ENCODE results near the gene CCDC60. TPM values are rescaled to one million over a fixed set of nuclear protein-coding genes. Genes with fewer than 3 reads are reported as not detected.

The CCDC60 gene
- total RNA-seq, 1 experiment from 2014 or later = not detected

DNA sequence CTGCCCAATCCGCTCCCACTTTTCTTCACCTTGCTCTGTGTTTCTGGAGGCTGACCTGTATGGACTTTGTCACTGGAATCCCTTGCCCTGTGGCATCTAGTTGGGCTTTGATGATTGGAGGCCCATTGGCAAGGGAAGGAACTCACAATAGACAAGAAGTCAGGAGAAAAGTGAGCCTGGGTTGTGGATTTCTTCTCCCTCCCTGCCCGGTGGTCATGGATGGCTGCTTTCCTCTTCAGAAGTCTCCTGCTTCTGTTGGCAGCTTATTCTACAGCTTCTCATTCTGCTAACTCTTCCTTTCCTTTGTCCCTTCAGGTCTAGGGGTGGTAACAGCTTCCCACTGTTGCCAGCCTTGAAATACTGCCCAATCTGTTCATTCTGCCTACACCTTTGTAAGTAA lies 13.9 kb upstream of the CCDC60 start:
- Histone ChIP-seq H4K20me1 (ENCODE audit: insufficient read depth, low read depth, low read length) (no peaks in the 10 kb centered on the region), H3K36me3 (ENCODE audit: insufficient read depth, low read length) (no peaks in the 10 kb centered on the region), H3K27me3 (ENCODE audit: low read length) (no peaks in the 10 kb centered on the region), H3K4me3 (ENCODE audit: low read length) (no peak overlapping the region), H3K9me3 (ENCODE audit: low read length) (no peaks in the 10 kb centered on the region), H3K27ac (ENCODE audit: low read length) (no peak overlapping the region), H3K79me2 (ENCODE audit: low read length) (no peaks in the 10 kb centered on the region), H2AFZ (ENCODE audit: low read length) (no peak overlapping the region), H3K4me2 (ENCODE audit: low read depth, low read length, poor library complexity, severe bottlenecking) (no peak overlapping the region), H3K4me1 (ENCODE audit: low read length) (no peaks in the 10 kb centered on the region), H3K9ac (ENCODE audit: low read length) (no peak overlapping the region), H3K9me2 (replicated peaks; ENCODE audit: insufficient read depth, low read length) (no peaks in the 10 kb centered on the region)
- DNase-seq = no peak

DNA sequence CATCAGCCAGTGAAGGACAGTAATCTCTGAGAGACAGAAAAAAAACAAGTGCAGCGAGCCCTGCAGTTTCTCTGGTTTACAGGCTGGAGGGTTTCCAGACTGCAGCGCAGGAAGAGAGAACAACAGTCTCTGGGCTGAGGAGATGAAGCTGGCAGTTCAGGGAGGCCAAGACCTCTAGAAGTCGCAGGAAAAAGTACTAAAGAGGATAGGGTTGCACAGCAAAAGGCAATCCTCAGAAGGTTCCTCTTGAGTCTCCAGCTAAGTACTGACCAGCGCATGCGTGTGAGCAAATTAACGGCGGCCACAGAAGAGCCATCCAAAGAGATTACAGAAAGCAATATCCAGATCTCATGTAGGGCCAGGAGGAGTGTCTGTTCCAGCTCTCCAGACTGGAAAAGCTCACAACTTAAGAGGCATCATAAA lies 12.2 kb upstream of the CCDC60 start:
- H3K4me1 ChIP-seq (ENCODE audit: low read length) = no peaks in the 10 kb centered on the region
- H2AFZ ChIP-seq (ENCODE audit: low read length) = no peak overlapping the region
- no peak for DNase-seq
- no peaks in the 10 kb centered on the region for H3K27me3 ChIP-seq (ENCODE audit: low read length)
- H3K4me3 ChIP-seq (ENCODE audit: low read length) = no peak overlapping the region
- no peak overlapping the region for H3K9ac ChIP-seq (ENCODE audit: low read length)
- no peak overlapping the region for H3K27ac ChIP-seq (ENCODE audit: low read length)
- H3K36me3 ChIP-seq (ENCODE audit: insufficient read depth, low read length) = no peaks in the 10 kb centered on the region
- H4K20me1 ChIP-seq (ENCODE audit: insufficient read depth, low read depth, low read length) = no peaks in the 10 kb centered on the region
- H3K9me2 ChIP-seq (replicated peaks; ENCODE audit: insufficient read depth, low read length) = no peaks in the 10 kb centered on the region
- H3K79me2 ChIP-seq (ENCODE audit: low read length) = no peaks in the 10 kb centered on the region
- H3K9me3 ChIP-seq (ENCODE audit: low read length) = no peaks in the 10 kb centered on the region
- H3K4me2 ChIP-seq (ENCODE audit: low read depth, low read length, poor library complexity, severe bottlenecking) = no peak overlapping the region

DNA sequence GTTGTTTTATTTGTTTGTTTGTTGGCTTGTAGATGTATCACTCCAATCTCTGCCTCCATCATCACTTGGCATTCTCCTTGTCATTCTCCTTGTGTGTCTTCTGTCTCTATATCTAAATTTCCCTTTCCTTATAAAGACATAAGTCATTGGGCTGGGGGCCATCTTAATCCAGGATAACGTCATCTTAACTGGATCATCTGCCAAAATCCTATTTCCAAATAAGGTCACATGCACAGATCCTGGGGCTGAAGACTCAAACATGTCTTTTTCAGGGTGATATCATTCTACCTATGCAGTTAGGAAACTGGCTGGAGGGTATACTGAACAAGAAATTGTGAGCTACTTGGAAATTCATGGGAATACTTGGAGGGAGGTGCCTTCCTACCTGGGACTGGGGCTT lies 8.7 kb upstream of the CCDC60 start:
- no peaks in the 10 kb centered on the region for H3K79me2 ChIP-seq (ENCODE audit: low read length)
- H4K20me1 ChIP-seq (ENCODE audit: insufficient read depth, low read depth, low read length) = no peaks in the 10 kb centered on the region
- no peaks in the 10 kb centered on the region for H3K4me1 ChIP-seq (ENCODE audit: low read length)
- no peaks in the 10 kb centered on the region for H3K9me2 ChIP-seq (replicated peaks; ENCODE audit: insufficient read depth, low read length)
- no peaks in the 10 kb centered on the region for H3K9me3 ChIP-seq (ENCODE audit: low read length)
- no peak overlapping the region for H3K27ac ChIP-seq (ENCODE audit: low read length)
- no peak overlapping the region for H3K4me3 ChIP-seq (ENCODE audit: low read length)
- H3K27me3 ChIP-seq (ENCODE audit: low read length) = no peaks in the 10 kb centered on the region
- no peak for DNase-seq
- H3K36me3 ChIP-seq (ENCODE audit: insufficient read depth, low read length) = no peaks in the 10 kb centered on the region
- no peak overlapping the region for H3K4me2 ChIP-seq (ENCODE audit: low read depth, low read length, poor library complexity, severe bottlenecking)
- H2AFZ ChIP-seq (ENCODE audit: low read length) = no peak overlapping the region
- H3K9ac ChIP-seq (ENCODE audit: low read length) = no peak overlapping the region

DNA sequence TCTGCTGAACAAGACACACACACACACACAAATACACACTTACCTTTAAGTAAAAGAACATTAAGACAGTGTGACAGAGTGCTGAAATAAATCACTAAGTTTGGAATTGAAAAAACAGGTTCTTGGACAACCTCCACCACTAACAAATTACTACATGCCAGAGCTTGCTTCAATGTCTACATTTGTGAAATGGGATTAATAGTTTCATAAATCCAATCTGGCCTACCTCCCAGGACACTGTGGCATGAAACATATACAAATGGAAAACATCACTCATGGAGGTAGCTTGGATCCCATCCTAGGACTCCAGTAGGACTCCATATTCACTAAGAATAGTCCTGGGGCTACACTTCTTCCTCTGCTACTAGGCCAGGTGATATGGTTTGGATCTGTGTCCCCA lies 8.2 kb upstream of the CCDC60 start:
- no peak overlapping the region for H2AFZ ChIP-seq (ENCODE audit: low read length)
- no peaks in the 10 kb centered on the region for H3K4me1 ChIP-seq (ENCODE audit: low read length)
- H4K20me1 ChIP-seq (ENCODE audit: insufficient read depth, low read depth, low read length) = no peaks in the 10 kb centered on the region
- no peak overlapping the region for H3K27ac ChIP-seq (ENCODE audit: low read length)
- no peaks in the 10 kb centered on the region for H3K36me3 ChIP-seq (ENCODE audit: insufficient read depth, low read length)
- H3K9me3 ChIP-seq (ENCODE audit: low read length) = no peaks in the 10 kb centered on the region
- no peak overlapping the region for H3K9ac ChIP-seq (ENCODE audit: low read length)
- DNase-seq = no peak
- H3K4me2 ChIP-seq (ENCODE audit: low read depth, low read length, poor library complexity, severe bottlenecking) = no peak overlapping the region
- H3K9me2 ChIP-seq (replicated peaks; ENCODE audit: insufficient read depth, low read length) = no peaks in the 10 kb centered on the region
- H3K79me2 ChIP-seq (ENCODE audit: low read length) = no peaks in the 10 kb centered on the region
- H3K4me3 ChIP-seq (ENCODE audit: low read length) = no peak overlapping the region
- H3K27me3 ChIP-seq (ENCODE audit: low read length) = no peaks in the 10 kb centered on the region

DNA sequence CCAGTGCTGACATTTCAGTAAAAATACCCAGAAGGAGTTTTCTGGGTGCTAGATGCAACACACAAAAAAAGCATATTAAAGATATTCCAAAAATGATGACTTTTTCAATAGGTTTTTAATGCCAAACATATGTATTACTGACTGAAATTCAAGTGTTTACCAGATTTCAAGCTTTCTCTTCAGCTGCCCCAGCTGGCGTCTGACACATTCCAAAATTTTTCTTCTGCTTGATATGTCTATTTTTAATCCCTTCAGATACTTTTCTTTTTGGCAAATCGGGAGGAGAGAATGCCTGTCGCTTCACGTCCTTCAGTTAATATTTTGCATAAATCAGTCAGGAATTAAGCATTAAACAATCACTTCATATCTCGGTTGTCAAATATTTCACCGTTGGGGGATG lies 7.1 kb upstream of the CCDC60 start:
- DNase-seq = no peak
- Histone ChIP-seq H2AFZ (ENCODE audit: low read length) (no peak overlapping the region), H3K9ac (ENCODE audit: low read length) (no peak overlapping the region), H3K79me2 (ENCODE audit: low read length) (no peaks in the 10 kb centered on the region), H3K9me2 (replicated peaks; ENCODE audit: insufficient read depth, low read length) (no peaks in the 10 kb centered on the region), H3K36me3 (ENCODE audit: insufficient read depth, low read length) (no peaks in the 10 kb centered on the region), H3K27ac (ENCODE audit: low read length) (no peak overlapping the region), H3K4me1 (ENCODE audit: low read length) (no peaks in the 10 kb centered on the region), H3K4me2 (ENCODE audit: low read depth, low read length, poor library complexity, severe bottlenecking) (no peak overlapping the region), H3K9me3 (ENCODE audit: low read length) (no peaks in the 10 kb centered on the region), H3K27me3 (ENCODE audit: low read length) (no peaks in the 10 kb centered on the region), H4K20me1 (ENCODE audit: insufficient read depth, low read depth, low read length) (no peaks in the 10 kb centered on the region), H3K4me3 (ENCODE audit: low read length) (no peak overlapping the region)

DNA sequence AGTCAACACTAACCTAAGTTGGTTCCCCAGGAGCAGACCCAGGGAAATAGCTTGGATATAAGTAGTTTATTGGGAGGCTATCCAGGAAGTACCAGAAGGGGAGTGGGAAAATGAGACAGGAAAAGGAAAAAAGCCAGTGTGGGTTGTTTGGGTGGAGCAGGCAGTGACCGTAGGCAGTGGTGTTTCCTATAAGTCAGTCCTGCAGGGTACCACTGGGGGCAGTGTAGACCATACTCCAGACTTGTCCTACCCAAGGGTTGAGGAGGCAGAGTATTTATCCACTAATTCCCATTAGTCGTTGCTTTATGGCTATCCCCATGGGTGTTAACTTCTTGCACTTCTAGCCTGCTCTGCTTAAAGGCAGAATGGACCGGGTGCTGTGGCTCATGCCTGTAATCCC lies 6.4 kb upstream of the CCDC60 start:
- Histone ChIP-seq H3K27ac (ENCODE audit: low read length) (no peak overlapping the region), H3K4me3 (ENCODE audit: low read length) (no peak overlapping the region), H4K20me1 (ENCODE audit: insufficient read depth, low read depth, low read length) (no peaks in the 10 kb centered on the region), H3K36me3 (ENCODE audit: insufficient read depth, low read length) (no peaks in the 10 kb centered on the region), H3K9me2 (replicated peaks; ENCODE audit: insufficient read depth, low read length) (no peaks in the 10 kb centered on the region), H3K9me3 (ENCODE audit: low read length) (no peaks in the 10 kb centered on the region), H2AFZ (ENCODE audit: low read length) (no peak overlapping the region), H3K79me2 (ENCODE audit: low read length) (no peaks in the 10 kb centered on the region), H3K9ac (ENCODE audit: low read length) (no peak overlapping the region), H3K4me1 (ENCODE audit: low read length) (no peaks in the 10 kb centered on the region), H3K27me3 (ENCODE audit: low read length) (no peaks in the 10 kb centered on the region), H3K4me2 (ENCODE audit: low read depth, low read length, poor library complexity, severe bottlenecking) (no peak overlapping the region)
- peak; percentile 52 for DNase-seq

DNA sequence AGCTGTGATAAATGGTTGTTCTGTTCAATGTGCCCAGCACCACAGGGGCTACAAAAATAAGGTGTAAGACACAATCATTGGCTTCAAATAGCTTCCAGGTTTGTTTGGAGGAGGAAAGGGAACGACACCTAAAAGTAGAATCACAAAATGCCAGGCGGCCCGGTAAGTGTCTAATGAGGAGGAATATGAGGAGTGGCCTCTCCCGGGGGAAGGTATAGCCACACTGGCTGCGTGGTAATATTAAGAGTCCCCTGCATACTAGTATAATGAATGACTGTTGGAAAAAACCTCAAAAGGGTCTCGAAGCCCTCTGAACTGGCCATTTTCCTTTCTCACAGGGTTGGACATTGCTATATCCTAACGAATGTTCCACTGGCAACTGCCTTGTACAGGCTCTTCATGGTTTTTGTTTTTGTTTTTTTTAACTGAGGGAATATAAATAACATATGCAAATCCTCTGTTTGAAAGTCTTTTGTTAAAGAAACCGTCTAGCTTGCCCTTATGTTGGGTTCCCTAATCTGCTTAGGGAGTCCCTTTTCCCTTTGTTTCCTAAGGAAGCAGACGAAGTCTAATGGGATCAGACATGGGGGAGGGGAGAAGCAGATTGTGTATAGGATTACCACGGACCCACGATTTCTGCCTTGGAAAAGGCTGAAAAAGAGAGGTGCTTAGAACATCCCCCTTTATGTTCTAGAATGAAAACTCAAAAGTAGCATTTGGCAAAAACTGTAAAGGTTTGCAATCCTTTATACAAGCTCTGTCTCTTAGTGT lies 4.2 kb downstream of the CCDC60 start:
- no peaks in the 10 kb centered on the region for H4K20me1 ChIP-seq (ENCODE audit: insufficient read depth, low read depth, low read length)
- DNase-seq = no peak
- H3K9me2 ChIP-seq (replicated peaks; ENCODE audit: insufficient read depth, low read length) = 0 out of 2 replicates have a peak, but pooled peaks cover 6% of the 10 kb centered on the region
- H3K36me3 ChIP-seq (ENCODE audit: insufficient read depth, low read length) = no peaks in the 10 kb centered on the region
- no peak overlapping the region for H3K4me2 ChIP-seq (ENCODE audit: low read depth, low read length, poor library complexity, severe bottlenecking)
- no peak overlapping the region for H3K27ac ChIP-seq (ENCODE audit: low read length)
- H3K79me2 ChIP-seq (ENCODE audit: low read length) = no peaks in the 10 kb centered on the region
- no peak overlapping the region for H3K4me3 ChIP-seq (ENCODE audit: low read length)
- H3K4me1 ChIP-seq (ENCODE audit: low read length) = no peaks in the 10 kb centered on the region
- no peaks in the 10 kb centered on the region for H3K27me3 ChIP-seq (ENCODE audit: low read length)
- H2AFZ ChIP-seq (ENCODE audit: low read length) = no peak overlapping the region
- no peaks in the 10 kb centered on the region for H3K9me3 ChIP-seq (ENCODE audit: low read length)
- H3K9ac ChIP-seq (ENCODE audit: low read length) = no peak overlapping the region

DNA sequence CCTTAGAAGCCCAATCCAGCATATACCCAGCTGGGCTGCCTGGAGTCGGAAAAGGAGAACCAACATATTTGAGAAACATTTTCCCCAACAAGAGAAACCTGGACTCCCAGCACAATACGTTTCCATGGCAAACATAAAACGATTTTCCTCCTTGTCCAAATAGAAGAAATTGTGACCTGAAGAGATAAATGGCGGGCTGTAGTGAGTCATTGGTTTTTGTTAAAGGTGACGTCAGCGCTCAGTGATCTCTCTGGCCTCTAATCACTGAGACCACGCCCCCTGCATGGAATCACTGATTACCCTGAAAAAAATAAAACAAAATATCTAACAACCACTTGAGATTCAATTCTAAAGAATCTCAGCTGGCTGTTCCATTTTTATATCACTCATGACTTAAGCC lies 6.0 kb downstream of the CCDC60 start:
- Histone ChIP-seq H3K79me2 (ENCODE audit: low read length) (no peaks in the 10 kb centered on the region), H3K4me1 (ENCODE audit: low read length) (no peaks in the 10 kb centered on the region), H3K36me3 (ENCODE audit: insufficient read depth, low read length) (no peaks in the 10 kb centered on the region), H3K27ac (ENCODE audit: low read length) (no peak overlapping the region), H3K27me3 (ENCODE audit: low read length) (no peaks in the 10 kb centered on the region), H3K4me3 (ENCODE audit: low read length) (no peak overlapping the region), H4K20me1 (ENCODE audit: insufficient read depth, low read depth, low read length) (no peaks in the 10 kb centered on the region), H2AFZ (ENCODE audit: low read length) (no peak overlapping the region), H3K9ac (ENCODE audit: low read length) (no peak overlapping the region), H3K9me3 (ENCODE audit: low read length) (no peaks in the 10 kb centered on the region), H3K9me2 (replicated peaks; ENCODE audit: insufficient read depth, low read length) (0 out of 2 replicates have a peak, but pooled peaks cover 6% of the 10 kb centered on the region), H3K4me2 (ENCODE audit: low read depth, low read length, poor library complexity, severe bottlenecking) (no peak overlapping the region)
- no peak for DNase-seq
